ENCODE results near the gene ARHGAP31.
"Not testable (repeated sequence)": the region's sequence is repeated elsewhere in the genome, so short reads cannot be mapped to it uniquely, and the experiment has no call there.

The ARHGAP31 gene

DNA sequence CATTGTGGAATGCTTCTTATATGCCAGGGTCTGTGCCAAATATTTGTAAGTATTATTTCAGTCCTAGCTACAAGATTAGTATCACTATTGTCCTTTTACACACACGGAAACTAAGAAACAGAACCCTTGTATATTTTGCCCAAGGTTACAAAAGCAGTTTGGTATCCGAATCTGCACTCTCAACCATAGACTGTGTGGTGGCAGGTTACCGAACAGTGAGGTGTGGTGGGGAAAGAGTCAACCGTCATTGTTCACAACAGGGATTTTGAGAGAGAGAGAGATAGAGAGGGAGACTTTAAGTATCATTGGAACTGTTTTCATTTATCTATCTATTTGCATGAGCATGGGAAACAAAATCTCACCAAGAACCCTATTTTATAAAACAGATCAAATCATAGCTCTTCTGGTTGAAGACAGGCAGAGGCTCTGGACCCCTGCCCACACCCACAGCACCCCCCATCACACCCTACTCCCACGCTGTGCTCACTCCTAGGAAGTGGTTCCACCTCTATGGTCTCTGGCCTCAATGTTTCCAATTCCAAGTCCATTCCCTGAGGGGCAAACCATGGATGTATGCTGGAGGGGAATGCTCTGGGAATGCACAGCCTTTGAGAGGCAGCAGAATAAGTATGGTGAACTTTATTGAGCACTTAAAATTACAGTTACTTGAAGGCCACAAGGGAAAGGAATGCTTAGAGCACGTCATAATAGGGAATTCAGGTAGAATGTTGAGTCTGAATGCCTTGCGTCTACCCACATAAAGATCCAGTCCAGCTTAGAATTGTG is 69.0 kb downstream of the ARHGAP31 start:
- no peaks in the 10 kb centered on the region for H3K4me1 ChIP-seq (ENCODE audit: control insufficient read depth, insufficient read depth, low read length)
- no peaks in the 10 kb centered on the region for H3K9me3 ChIP-seq (ENCODE audit: control insufficient read depth, low read length)
- no peaks in the 10 kb centered on the region for H3K36me3 ChIP-seq (ENCODE audit: control insufficient read depth, insufficient read depth, low read length)
- H3K9ac ChIP-seq (ENCODE audit: low read length), result no peak overlapping the region
- H3K4me3 ChIP-seq (ENCODE audit: low read length), result no peak overlapping the region
- no peaks in the 10 kb centered on the region for H3K27me3 ChIP-seq (ENCODE audit: control insufficient read depth, insufficient read depth, low read length)

DNA sequence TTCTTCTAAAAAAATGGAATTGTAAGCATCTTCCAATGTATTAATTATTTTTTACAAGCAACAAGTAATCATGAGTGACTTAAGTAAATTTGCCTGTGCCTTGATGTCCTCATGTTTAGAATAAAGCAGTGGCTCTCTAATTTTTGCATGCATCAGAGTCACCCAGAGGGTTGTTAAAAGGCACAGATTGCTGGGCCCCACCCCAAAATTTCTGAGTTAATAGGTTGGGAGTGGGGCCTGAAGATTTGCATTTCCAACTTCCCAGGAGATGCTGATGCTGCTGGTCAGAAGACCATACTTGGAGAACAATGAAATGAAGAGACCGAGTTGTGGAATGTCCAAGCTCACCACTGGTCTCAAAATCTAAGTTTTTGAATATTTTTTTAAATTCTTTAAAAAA is 70.2 kb downstream of the ARHGAP31 start:
- H3K4me1 ChIP-seq (ENCODE audit: control insufficient read depth, insufficient read depth, low read length), result no peaks in the 10 kb centered on the region

DNA sequence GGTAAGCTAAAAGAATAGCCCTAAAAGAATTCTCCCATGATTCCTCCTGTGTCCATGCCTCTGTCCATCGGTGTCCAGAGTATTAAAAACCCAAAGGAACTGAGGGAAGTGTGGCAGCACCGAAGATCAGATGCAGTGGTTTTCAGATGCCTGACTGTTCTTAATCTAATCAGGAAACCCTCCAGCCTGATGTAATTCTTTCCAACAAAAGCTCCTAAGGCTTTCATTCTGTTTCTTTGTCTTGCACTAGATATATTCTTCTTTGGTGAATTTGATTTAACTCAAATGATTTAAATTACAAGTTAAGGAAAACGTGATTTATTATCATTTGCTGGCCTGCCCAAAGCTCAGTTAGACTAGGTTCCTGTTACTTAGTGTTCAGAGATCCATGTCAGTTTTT is 71.2 kb downstream of the ARHGAP31 start:
- Histone ChIP-seq H3K9me3 (ENCODE audit: control insufficient read depth, low read length) (no peaks in the 10 kb centered on the region), H3K27me3 (ENCODE audit: control insufficient read depth, insufficient read depth, low read length) (no peaks in the 10 kb centered on the region), H3K4me3 (ENCODE audit: low read length) (no peak overlapping the region), H3K4me1 (ENCODE audit: control insufficient read depth, insufficient read depth, low read length) (no peaks in the 10 kb centered on the region), H3K9ac (ENCODE audit: low read length) (no peak overlapping the region), H3K36me3 (ENCODE audit: control insufficient read depth, insufficient read depth, low read length) (no peaks in the 10 kb centered on the region)

More for the DNA sequence above, 70.2 kb downstream of the ARHGAP31 start:
- Histone ChIP-seq H3K27me3 (ENCODE audit: control insufficient read depth, insufficient read depth, low read length) (no peaks in the 10 kb centered on the region), H3K4me3 (ENCODE audit: low read length) (no peak overlapping the region), H3K9me3 (ENCODE audit: control insufficient read depth, low read length) (no peaks in the 10 kb centered on the region), H3K9ac (ENCODE audit: low read length) (no peak overlapping the region), H3K36me3 (ENCODE audit: control insufficient read depth, insufficient read depth, low read length) (no peaks in the 10 kb centered on the region)

GRCh38 chr3:119367000-119367399 is 72.8 kb downstream of the ARHGAP31 start:
- no peaks in the 10 kb centered on the region for H3K36me3 ChIP-seq (ENCODE audit: control insufficient read depth, insufficient read depth, low read length)
- H3K9ac ChIP-seq (ENCODE audit: low read length), result no peak overlapping the region
- H3K9me3 ChIP-seq (ENCODE audit: control insufficient read depth, low read length), result no peaks in the 10 kb centered on the region
- no peak overlapping the region for H3K4me3 ChIP-seq (ENCODE audit: low read length)
- H3K27me3 ChIP-seq (ENCODE audit: control insufficient read depth, insufficient read depth, low read length), result no peaks in the 10 kb centered on the region
- H3K4me1 ChIP-seq (ENCODE audit: control insufficient read depth, insufficient read depth, low read length), result no peaks in the 10 kb centered on the region

- no peaks in the 10 kb centered on the region for H3K4me1 ChIP-seq (ENCODE audit: control insufficient read depth, insufficient read depth, low read length)
- no peak overlapping the region for H3K4me3 ChIP-seq (ENCODE audit: low read length)
- no peaks in the 10 kb centered on the region for H3K27me3 ChIP-seq (ENCODE audit: control insufficient read depth, insufficient read depth, low read length)
- no peak overlapping the region for H3K9ac ChIP-seq (ENCODE audit: low read length)
- no peaks in the 10 kb centered on the region for H3K9me3 ChIP-seq (ENCODE audit: control insufficient read depth, low read length)
- H3K36me3 ChIP-seq (ENCODE audit: control insufficient read depth, insufficient read depth, low read length), result no peaks in the 10 kb centered on the region
Observed at GRCh38 chr3:119368298-119368697, 74.1 kb downstream of the ARHGAP31 start.

DNA sequence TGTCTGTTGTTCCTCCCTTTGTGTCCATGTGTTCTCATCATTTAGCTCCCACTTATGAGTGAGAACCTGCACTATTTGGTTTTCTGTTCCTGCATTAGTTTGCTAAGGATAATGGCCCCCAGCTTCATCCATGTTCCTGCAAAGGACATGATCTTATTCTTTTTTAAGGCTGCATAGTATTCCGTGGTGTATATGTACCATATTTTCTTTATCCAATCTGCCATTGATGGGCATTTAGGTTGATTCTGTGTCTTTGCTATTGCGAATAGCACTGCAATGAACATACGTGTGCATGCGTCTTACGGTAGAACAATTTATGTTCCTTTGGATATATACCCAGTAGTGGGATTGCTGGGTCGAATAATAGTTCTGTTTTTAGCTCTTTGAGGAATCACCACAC is 77.6 kb downstream of the ARHGAP31 start:
- not testable (repeated sequence) for H3K4me1 ChIP-seq (ENCODE audit: control insufficient read depth, insufficient read depth, low read length); H3K27me3 ChIP-seq (ENCODE audit: control insufficient read depth, insufficient read depth, low read length); H3K9ac ChIP-seq (ENCODE audit: low read length); H3K9me3 ChIP-seq (ENCODE audit: control insufficient read depth, low read length); H3K36me3 ChIP-seq (ENCODE audit: control insufficient read depth, insufficient read depth, low read length); H3K4me3 ChIP-seq (ENCODE audit: low read length)

GRCh38 chr3:119375106-119375505 is 80.9 kb downstream of the ARHGAP31 start:
- no peaks in the 10 kb centered on the region for H3K9me3 ChIP-seq (ENCODE audit: control insufficient read depth, low read length)
- H3K4me3 ChIP-seq (ENCODE audit: low read length), result no peak overlapping the region
- H3K9ac ChIP-seq (ENCODE audit: low read length), result no peak overlapping the region
- H3K27me3 ChIP-seq (ENCODE audit: control insufficient read depth, insufficient read depth, low read length), result no peaks in the 10 kb centered on the region
- H3K4me1 ChIP-seq (ENCODE audit: control insufficient read depth, insufficient read depth, low read length), result no peaks in the 10 kb centered on the region
- H3K36me3 ChIP-seq (ENCODE audit: control insufficient read depth, insufficient read depth, low read length), result no peaks in the 10 kb centered on the region

GRCh38 chr3:119375510-119375909 is 81.3 kb downstream of the ARHGAP31 start:
- no peaks in the 10 kb centered on the region for H3K4me1 ChIP-seq (ENCODE audit: control insufficient read depth, insufficient read depth, low read length)
- no peaks in the 10 kb centered on the region for H3K36me3 ChIP-seq (ENCODE audit: control insufficient read depth, insufficient read depth, low read length)
- H3K4me3 ChIP-seq (ENCODE audit: low read length), result no peak overlapping the region
- H3K27me3 ChIP-seq (ENCODE audit: control insufficient read depth, insufficient read depth, low read length), result no peaks in the 10 kb centered on the region
- H3K9ac ChIP-seq (ENCODE audit: low read length), result no peak overlapping the region
- no peaks in the 10 kb centered on the region for H3K9me3 ChIP-seq (ENCODE audit: control insufficient read depth, low read length)

GRCh38 chr3:119376758-119377157 is 82.6 kb downstream of the ARHGAP31 start:
- H3K9ac ChIP-seq (ENCODE audit: low read length), result no peak overlapping the region
- no peak overlapping the region for H3K4me3 ChIP-seq (ENCODE audit: low read length)
- no peaks in the 10 kb centered on the region for H3K27me3 ChIP-seq (ENCODE audit: control insufficient read depth, insufficient read depth, low read length)
- H3K4me1 ChIP-seq (ENCODE audit: control insufficient read depth, insufficient read depth, low read length), result no peaks in the 10 kb centered on the region
- H3K9me3 ChIP-seq (ENCODE audit: control insufficient read depth, low read length), result no peaks in the 10 kb centered on the region
- H3K36me3 ChIP-seq (ENCODE audit: control insufficient read depth, insufficient read depth, low read length), result no peaks in the 10 kb centered on the region

- H3K27me3 ChIP-seq (ENCODE audit: control insufficient read depth, insufficient read depth, low read length), result no peaks in the 10 kb centered on the region
- H3K4me1 ChIP-seq (ENCODE audit: control insufficient read depth, insufficient read depth, low read length), result no peaks in the 10 kb centered on the region
- no peak overlapping the region for H3K9ac ChIP-seq (ENCODE audit: low read length)
- no peaks in the 10 kb centered on the region for H3K36me3 ChIP-seq (ENCODE audit: control insufficient read depth, insufficient read depth, low read length)
- no peak overlapping the region for H3K4me3 ChIP-seq (ENCODE audit: low read length)
- H3K9me3 ChIP-seq (ENCODE audit: control insufficient read depth, low read length), result no peaks in the 10 kb centered on the region
Observed at GRCh38 chr3:119378259-119378803, 84.1 kb downstream of the ARHGAP31 start.

DNA sequence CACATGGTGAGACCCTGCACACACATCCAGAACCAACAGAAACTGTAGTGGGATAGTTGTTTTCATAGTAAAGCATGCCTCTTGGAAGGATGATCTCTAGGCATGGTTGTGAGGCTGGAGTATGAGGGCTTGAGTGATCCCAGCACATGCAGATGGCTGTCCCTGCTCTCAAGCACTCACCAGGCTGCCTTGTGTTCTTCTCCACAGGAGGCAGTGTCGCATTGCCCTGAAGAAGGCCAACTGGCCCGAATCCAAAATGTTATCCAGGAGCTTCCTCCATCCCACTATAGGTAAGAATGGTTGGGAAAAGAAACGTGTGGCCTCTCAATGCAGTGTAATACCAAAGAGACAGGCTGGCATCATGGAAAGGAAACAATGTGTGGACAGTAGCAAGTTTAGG is 86.5 kb downstream of the ARHGAP31 start:
- no peak overlapping the region for H3K4me3 ChIP-seq (ENCODE audit: low read length)
- H3K36me3 ChIP-seq (ENCODE audit: control insufficient read depth, insufficient read depth, low read length), result no peaks in the 10 kb centered on the region

GRCh38 chr3:119382134-119382533 is 88.0 kb downstream of the ARHGAP31 start:
- H3K36me3 ChIP-seq (ENCODE audit: control insufficient read depth, insufficient read depth, low read length), result no peaks in the 10 kb centered on the region
- no peaks in the 10 kb centered on the region for H3K4me1 ChIP-seq (ENCODE audit: control insufficient read depth, insufficient read depth, low read length)

More for the DNA sequence above, 86.5 kb downstream of the ARHGAP31 start:
- Histone ChIP-seq H3K9ac (ENCODE audit: low read length) (no peak overlapping the region), H3K9me3 (ENCODE audit: control insufficient read depth, low read length) (no peaks in the 10 kb centered on the region), H3K4me1 (ENCODE audit: control insufficient read depth, insufficient read depth, low read length) (no peaks in the 10 kb centered on the region), H3K27me3 (ENCODE audit: control insufficient read depth, insufficient read depth, low read length) (no peaks in the 10 kb centered on the region)

More at GRCh38 chr3:119382134-119382533, 88.0 kb downstream of the ARHGAP31 start:
- no peaks in the 10 kb centered on the region for H3K27me3 ChIP-seq (ENCODE audit: control insufficient read depth, insufficient read depth, low read length)
- H3K9ac ChIP-seq (ENCODE audit: low read length), result no peak overlapping the region
- H3K9me3 ChIP-seq (ENCODE audit: control insufficient read depth, low read length), result no peaks in the 10 kb centered on the region
- no peak overlapping the region for H3K4me3 ChIP-seq (ENCODE audit: low read length)
